ENCODE results near the gene RPL22L1.
A peak's percentile ranks its signal among the peaks of the same experiment; 100 is the strongest.
"Not testable (repeated sequence)": the region's sequence is repeated elsewhere in the genome, so short reads cannot be mapped to it uniquely, and the experiment has no call there.

The RPL22L1 gene

DNA sequence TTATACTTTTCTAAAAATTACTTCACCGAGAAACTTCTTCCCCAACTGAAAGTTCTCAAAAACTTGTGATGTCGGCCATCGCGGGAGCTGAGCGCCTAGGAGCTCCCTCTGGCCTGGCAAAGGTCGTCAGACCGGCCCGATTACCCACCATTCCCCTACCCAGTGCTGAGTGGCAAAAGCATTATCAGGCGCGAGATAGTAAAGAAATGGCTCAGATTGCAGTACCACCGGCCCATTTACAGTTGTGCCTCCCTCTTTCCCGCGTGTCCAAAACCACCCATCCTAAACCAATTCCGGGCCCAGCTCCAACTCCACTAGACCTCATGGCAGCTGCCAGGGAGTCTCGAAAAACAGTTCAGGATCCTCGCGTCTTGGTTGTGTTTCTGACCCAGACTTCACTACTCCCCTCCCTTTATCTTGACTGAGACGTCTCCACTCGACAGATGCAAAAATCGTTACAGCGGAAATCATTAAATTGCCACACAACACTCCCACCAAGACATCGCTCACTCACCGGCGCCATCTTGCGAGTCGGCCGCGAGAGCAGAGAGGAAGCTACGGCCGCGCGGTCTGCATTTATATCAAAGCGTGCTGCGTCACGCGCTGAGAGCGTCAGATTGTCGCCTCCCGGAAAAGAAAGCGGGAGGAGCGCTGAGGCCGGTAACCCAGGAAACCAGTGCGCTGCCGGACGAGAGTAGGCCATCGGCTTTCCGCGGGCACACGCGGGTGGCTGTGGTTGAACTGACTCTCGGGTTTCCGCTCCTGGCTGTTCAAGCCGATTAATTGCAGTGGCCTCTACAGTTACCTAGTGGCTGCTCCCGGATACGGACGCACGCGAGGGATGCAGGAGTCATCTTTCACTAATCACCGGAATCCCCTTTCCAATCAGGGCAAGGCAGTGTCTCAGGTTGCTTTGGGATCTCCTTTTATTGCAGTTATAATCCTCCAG is at the start of gene RPL22L1:
TSS of gene RPL22L1 (minus strand) at position 551 of the 949 bp plus-strand sequence. CDS start at position 523, 28 bp downstream.
- no peak for DNase-seq

GRCh38 chr3:170918715-170919114 is 48.7 kb upstream of the RPL22L1 start:
- DNase-seq = no peak

DNA sequence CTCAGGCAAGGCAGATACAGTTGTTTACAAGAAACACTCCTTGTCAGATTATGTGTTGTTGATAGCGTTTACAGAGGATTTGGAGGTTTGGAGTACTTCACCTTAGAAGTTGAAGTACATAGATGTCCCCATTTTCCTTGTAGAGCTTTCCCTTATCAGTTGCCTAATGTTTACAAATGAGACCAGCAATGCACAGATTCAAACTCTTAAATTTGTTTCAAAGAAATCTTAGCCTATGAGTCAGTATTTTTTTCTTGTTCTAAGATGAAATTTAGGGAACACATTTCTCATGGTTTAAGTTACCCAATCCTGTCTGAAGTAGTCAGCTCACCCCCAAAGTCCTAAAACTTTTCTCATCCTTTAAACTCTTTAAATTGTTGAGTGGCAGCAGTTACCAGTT is 44.7 kb upstream of the RPL22L1 start:
- no peak for DNase-seq

GRCh38 chr3:170914212-170914611 is 44.2 kb upstream of the RPL22L1 start:
- no peak for DNase-seq

GRCh38 chr3:170911051-170911450 is 41.1 kb upstream of the RPL22L1 start:
- no peak for DNase-seq

- no peak for DNase-seq
Measured at GRCh38 chr3:170910542-170910941, 40.5 kb upstream of the RPL22L1 start.

DNA sequence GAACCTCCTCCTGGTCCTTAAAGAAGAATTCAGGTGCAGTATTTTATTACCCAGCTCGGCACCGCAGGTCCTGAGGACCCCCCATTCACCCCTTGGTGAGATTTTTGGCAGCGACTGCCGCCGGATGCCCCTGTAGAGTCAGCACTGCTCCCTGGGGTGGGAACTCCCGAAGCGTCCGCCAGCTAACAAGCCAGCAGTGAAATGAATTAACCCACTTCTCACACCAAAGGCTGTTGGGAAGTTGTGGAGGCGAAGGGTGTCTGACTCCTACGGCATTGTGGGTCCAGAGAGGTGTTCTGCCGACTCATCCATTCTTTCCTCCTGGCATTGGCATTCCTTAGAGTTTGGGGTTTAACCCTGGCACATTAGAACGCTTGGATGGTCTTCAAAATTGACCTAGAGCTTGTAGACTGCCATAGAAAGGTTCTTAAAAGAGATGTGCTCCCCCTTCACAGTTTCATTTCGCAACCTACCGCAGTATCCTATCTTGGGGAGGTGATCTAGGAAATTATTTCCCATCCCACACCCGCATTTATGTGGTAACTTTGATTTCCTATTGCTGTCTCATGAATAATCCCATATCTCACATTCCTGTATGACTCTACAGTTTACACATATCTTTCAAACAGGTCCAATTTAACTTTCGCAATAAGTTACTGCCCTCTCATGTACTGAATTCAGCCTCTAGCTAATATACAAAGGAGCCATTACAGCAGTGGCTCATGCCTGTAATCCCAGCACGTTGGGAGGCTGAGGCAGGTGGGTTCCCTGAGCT is 39.3 kb upstream of the RPL22L1 start:
- no peak for DNase-seq

GRCh38 chr3:170908235-170909116 is 38.5 kb upstream of the RPL22L1 start, which contains the start of gene EIF5A2:
TSS of gene EIF5A2 (minus strand) at chr3:170908637. CDS start at chr3:170907806, 831 bp downstream.
- DNase-seq = peak; percentile 53

GRCh38 chr3:170907637-170908234 is 37.7 kb upstream of the RPL22L1 start:
- no peak for DNase-seq

DNA sequence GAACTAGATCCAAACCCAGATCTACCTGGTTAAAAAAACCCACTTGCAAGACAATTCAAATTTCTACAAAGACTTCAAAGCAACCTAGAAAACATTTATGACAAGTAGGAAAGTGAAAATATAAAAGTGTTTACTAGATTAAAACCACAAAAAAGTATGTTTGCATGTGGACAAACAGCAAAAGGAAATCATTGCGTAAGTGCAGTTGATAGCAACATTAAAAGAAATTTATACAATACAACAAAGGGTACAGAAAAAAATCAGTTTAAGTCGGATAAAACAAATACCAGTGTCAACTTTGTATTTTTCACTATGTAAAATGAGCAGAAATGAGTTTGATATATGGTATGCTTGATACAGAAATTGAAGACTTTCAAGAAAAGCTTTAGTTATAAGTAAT is 35.9 kb upstream of the RPL22L1 start:
- no peak for DNase-seq

- no peak for DNase-seq
Measured at GRCh38 chr3:170903123-170903522, 33.1 kb upstream of the RPL22L1 start.

- DNase-seq = no peak
Measured at GRCh38 chr3:170899455-170899854, 29.5 kb upstream of the RPL22L1 start.

GRCh38 chr3:170897978-170898377 is 28.0 kb upstream of the RPL22L1 start:
- DNase-seq = no peak

DNA sequence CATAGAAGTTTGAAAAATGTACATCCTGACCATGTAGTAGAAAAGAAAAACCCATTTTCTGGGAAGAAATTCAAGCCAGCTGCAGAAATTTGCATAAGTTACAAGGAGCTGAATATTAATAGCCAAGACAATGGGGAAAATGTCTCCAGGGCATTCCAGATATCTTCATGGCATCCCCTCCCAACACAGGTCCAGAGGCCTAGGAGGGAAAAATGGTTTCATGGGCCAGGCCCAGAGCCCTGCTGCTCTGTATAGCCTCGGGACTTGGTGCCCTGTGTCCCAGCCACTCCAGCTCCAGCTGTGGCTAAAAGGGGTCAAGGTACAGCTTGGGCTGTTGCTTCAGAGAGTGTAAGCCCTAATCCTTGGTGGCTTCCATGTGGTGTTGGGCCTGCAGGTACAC is 27.2 kb upstream of the RPL22L1 start:
- DNase-seq = not testable (repeated sequence)

- DNase-seq = no peak
Measured at GRCh38 chr3:170896781-170897180, 26.8 kb upstream of the RPL22L1 start.

DNA sequence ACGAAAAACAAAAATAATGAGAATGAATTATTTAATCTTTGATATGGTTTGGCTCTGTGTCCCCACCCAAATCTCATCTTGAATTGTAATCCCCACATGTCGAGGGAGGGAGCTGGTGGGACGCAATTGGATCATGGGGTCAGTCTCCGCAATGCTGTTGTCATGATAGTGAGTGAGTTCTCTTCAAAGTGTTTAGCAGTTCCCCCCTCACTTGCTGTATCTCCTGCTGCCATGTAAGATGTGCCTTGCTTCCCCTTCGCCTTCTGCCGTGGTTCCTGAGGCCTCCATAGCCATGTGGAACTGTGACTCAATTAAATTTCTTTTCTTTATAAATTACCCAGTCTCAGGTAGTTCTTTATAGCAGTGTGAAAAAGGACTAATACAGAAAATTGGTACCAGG is 26.3 kb upstream of the RPL22L1 start:
- not testable (repeated sequence) for DNase-seq

GRCh38 chr3:170893895-170894294 is 23.9 kb upstream of the RPL22L1 start:
- DNase-seq = no peak

GRCh38 chr3:170889630-170890029 is 19.6 kb upstream of the RPL22L1 start:
- DNase-seq = no peak

- no peak for DNase-seq
Measured at GRCh38 chr3:170889132-170889531, 19.1 kb upstream of the RPL22L1 start.

DNA sequence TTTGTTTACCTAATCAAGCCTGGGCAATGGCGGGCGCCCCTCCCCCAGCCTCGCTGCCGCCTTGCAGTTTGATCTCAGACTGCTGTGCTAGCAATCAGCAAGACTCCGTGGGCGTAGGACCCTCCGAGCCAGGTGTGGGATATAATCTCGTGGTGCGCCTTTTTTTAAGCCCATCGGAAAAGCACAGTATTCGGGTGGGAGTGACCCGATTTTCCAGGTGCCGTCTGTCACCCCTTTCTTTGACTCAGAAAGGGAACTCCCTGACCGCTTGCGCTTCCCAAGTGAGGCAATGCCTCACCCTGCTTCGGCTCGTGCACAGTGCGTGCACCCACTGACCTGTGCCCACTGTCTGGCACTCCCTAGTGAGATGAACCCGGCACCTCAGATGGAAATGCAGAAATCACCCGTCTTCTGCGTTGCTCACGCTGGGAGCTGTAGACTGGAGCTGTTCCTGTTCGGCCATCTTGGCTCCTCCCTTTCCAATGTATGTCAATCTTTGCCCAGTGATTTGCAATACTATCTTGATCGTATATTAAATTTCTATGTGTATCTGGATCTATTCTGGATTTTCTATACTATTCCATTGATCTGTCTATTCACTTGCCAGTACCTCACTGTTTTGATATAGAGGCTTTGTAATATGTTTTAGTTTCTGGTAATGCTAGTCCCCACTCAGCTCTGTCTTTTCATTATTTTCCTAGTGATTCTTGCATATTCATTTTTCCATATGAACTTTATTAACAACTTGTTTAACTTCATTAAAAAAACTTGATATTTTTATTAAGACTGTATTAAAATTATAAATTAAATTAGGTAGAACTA is 14.3 kb upstream of the RPL22L1 start:
- DNase-seq = not testable (repeated sequence)

- not testable (repeated sequence) for DNase-seq
Measured at GRCh38 chr3:170878688-170879087, 8.7 kb upstream of the RPL22L1 start.

Data from GDM1 (cell line).